Measurements from ENCODE around the gene ARPP19. TPM values are rescaled to one million over a fixed set of nuclear protein-coding genes. Genes with fewer than 3 reads are reported as not detected.

ARPP19 gene
- total and polyA plus RNA-seq, 2 of the 4 experiments (the other 2 are of a cell fraction): 33.4 to 65.2 TPM

DNA sequence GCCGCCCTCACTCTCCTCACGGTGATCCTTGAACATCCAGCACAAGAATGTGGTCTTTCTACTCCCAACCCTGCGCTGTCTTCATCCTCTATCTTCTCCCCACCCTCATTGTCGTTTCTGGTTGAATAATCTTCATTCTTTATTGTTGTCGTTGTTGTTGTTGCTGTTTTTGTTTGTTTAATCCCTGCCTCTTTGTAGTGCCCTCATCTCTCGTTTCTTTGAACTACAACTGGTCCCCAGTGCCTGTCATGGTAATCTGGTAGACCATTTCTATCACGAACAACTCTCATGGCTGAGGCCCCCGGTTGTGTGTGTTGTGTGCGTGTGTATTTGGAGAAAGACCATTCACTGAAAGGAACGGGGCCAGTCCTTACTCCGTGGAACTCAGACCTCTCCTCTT is 38.9 kb downstream of the ARPP19 start:
- peak overlapping the region; percentile 69; the same call in 1 of the 2 replicates for H3K9ac ChIP-seq (ENCODE audit: low read depth, low read length)
- peak overlapping the region; percentile 13 for H3K23ac ChIP-seq (ENCODE audit: low read depth, low read length)
- H3K4me1 ChIP-seq (ENCODE audit: control insufficient read depth, insufficient read depth, low read length): 0 out of 2 replicates have a peak, but pooled peaks cover 3% of the 10 kb centered on the region
- no peak for TF ChIP-seq CTCF (conservative IDR thresholded peaks at IDR 0.05; ENCODE audit: low read depth, low read length)
- TF ChIP-seq, protein P1, sequence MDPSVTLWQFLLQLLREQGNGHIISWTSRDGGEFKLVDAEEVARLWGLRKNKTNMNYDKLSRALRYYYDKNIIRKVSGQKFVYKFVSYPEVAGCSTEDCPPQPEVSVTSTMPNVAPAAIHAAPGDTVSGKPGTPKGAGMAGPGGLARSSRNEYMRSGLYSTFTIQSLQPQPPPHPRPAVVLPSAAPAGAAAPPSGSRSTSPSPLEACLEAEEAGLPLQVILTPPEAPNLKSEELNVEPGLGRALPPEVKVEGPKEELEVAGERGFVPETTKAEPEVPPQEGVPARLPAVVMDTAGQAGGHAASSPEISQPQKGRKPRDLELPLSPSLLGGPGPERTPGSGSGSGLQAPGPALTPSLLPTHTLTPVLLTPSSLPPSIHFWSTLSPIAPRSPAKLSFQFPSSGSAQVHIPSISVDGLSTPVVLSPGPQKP (IDR thresholded peaks at IDR 0.05; ENCODE audit: borderline replicate concordance, low read depth, low read length): no peak
- TF ChIP-seq MAFK (IDR thresholded peaks at IDR 0.05; ENCODE audit: low read depth, low read length): no peak
- no peak for TF ChIP-seq POLR2A (IDR thresholded peaks at IDR 0.05; ENCODE audit: low read depth, low read length)
- no peak for TF ChIP-seq SMC3 (IDR thresholded peaks at IDR 0.05; ENCODE audit: low read depth, low read length)
- TF ChIP-seq FOS (IDR thresholded peaks at IDR 0.05; ENCODE audit: low read depth, low read length): no peak
- TF ChIP-seq RAD21 (IDR thresholded peaks at IDR 0.05; ENCODE audit: low read length): no peak
- TF ChIP-seq, protein P2, sequence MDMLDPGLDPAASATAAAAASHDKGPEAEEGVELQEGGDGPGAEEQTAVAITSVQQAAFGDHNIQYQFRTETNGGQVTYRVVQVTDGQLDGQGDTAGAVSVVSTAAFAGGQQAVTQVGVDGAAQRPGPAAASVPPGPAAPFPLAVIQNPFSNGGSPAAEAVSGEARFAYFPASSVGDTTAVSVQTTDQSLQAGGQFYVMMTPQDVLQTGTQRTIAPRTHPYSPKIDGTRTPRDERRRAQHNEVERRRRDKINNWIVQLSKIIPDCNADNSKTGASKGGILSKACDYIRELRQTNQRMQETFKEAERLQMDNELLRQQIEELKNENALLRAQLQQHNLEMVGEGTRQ (IDR thresholded peaks at IDR 0.05; ENCODE audit: low read depth, low read length): no peak
- no peak for TF ChIP-seq RCOR1 (IDR thresholded peaks at IDR 0.05; ENCODE audit: insufficient replicate concordance, low read length)
- no peak for TF ChIP-seq MAZ (IDR thresholded peaks at IDR 0.05; ENCODE audit: borderline replicate concordance, low read depth, low read length)
- no peak for TF ChIP-seq CHD1 (IDR thresholded peaks at IDR 0.05; ENCODE audit: low read depth, low read length)
- no peak for TF ChIP-seq BHLHE40 (IDR thresholded peaks at IDR 0.05; ENCODE audit: low read depth, low read length)
- TF ChIP-seq MXI1 (IDR thresholded peaks at IDR 0.05; ENCODE audit: borderline replicate concordance, low read depth, low read length): no peak
- TF ChIP-seq NFE2L2 (IDR thresholded peaks at IDR 0.05; ENCODE audit: low read depth, low read length): no peak
- TF ChIP-seq CEBPB (IDR thresholded peaks at IDR 0.05; ENCODE audit: low read depth, low read length): no peak
- no peak for TF ChIP-seq RFX5 (IDR thresholded peaks at IDR 0.05; ENCODE audit: low read depth, low read length)
- peaks cover 8% of the 10 kb centered on the region for H3K27me3 ChIP-seq (ENCODE audit: control insufficient read depth, insufficient read depth, low read length)
- H3K79me1 ChIP-seq (ENCODE audit: low read depth in 1 of 2, low read length in 2 of 2): peaks cover 13 to 14% of the 10 kb centered on the region in 2 experiments; a peak in 3 of 4 replicates
- no peak overlapping the region for H3K14ac ChIP-seq (replicated peaks; ENCODE audit: low read depth, low read length)
- no peak overlapping the region for H4K91ac ChIP-seq (ENCODE audit: insufficient read depth, low read depth, low read length)
- no peaks in the 10 kb centered on the region for H3K9me1 ChIP-seq (ENCODE audit: insufficient read depth, low read length)
- H3K27ac ChIP-seq (ENCODE audit: insufficient read depth, low read length): no peak overlapping the region
- no TSS peak for BruUV-seq (replicated peaks)
- H4K8ac ChIP-seq (ENCODE audit: low read depth in 2 of 2, low read length in 2 of 2): peak overlapping the region in 1 of 2 experiments; percentile 57; a peak in 2 of 4 replicates
- H4K20me1 ChIP-seq (ENCODE audit: insufficient read depth, low read length): no peaks in the 10 kb centered on the region
- H3K4ac ChIP-seq (ENCODE audit: low read depth, low read length): no peak overlapping the region
- H2AK5ac ChIP-seq (ENCODE audit: low read depth, low read length): no peak overlapping the region
- peak overlapping the region; percentile 51; the same call in 1 of the 2 replicates for H4K5ac ChIP-seq (ENCODE audit: low read depth, low read length)
- H3K4me3 ChIP-seq (ENCODE audit: insufficient read depth, low read depth, low read length): no peak overlapping the region
- ATAC-seq (ENCODE audit: low read depth) (no peak), DNase-seq (no peak)
- no peak overlapping the region for H2BK20ac ChIP-seq (ENCODE audit: low read depth, low read length)
- H2BK15ac ChIP-seq (ENCODE audit: low read depth, low read length): no peak overlapping the region
- intact Hi-C loops (cut with micrococcal nuclease): loop anchor here (2.0 to 5.0 kb wide), 5 partner anchors 39 to 273 kb away; partner anchors contain the start of genes ARPP19 and ATOSA
- peak overlapping the region; percentile 85 for H2AFZ ChIP-seq (replicated peaks; ENCODE audit: low read length, poor library complexity)
- dilution Hi-C loops (cut with HindIII; ENCODE audit: low sequenced_read_pairs, unreplicated experiment): no loop called here
- H3K56ac ChIP-seq (ENCODE audit: extremely low read depth, insufficient read depth, low read length): no peak overlapping the region
- H3K9me3 ChIP-seq (ENCODE audit: control insufficient read depth, insufficient read depth, low read length): no peaks in the 10 kb centered on the region
- in situ Hi-C loops (cut with MboI; ENCODE audit: low sequenced_read_pairs): no loop called here
- WGBS, 2 experiments (ENCODE audit: extremely low coverage in 2 of 2, insufficient read length in 1 of 2): 40% methylated on average over 2 of the region's 11 CpGs; no CpG with 5 or more reads in 1 of the 2 experiments
- H3K18ac ChIP-seq (ENCODE audit: low read depth, low read length): no peak overlapping the region
- no peaks in the 10 kb centered on the region for H3K36me3 ChIP-seq (ENCODE audit: control insufficient read depth, insufficient read depth, low read length)
- CTCF ChIA-PET: interaction anchor here (0.5 kb wide), 1 partner anchor 926 kb away, joined by 3 read pairs; no protein-coding TSS in a partner anchor
- POLR2A ChIA-PET (ENCODE audit: unreplicated experiment): no interaction called here
- no peak overlapping the region for H2BK5ac ChIP-seq (ENCODE audit: low read depth, low read length, poor library complexity, severe bottlenecking)
- H2BK120ac ChIP-seq (ENCODE audit: low read depth, low read length): no peak overlapping the region
- no peak overlapping the region for H2AK9ac ChIP-seq (replicated peaks; ENCODE audit: low read depth, low read length, poor library complexity)
- peak overlapping the region; percentile 86 for H3K4me2 ChIP-seq (ENCODE audit: low read depth, low read length)

Measured in IMR-90 (cell line).